Upper lobe of right lung (tissue), 1 donor: ENCODE data around the gene SDR42E2. TPM values are rescaled to one million over a fixed set of nuclear protein-coding genes. Genes with fewer than 3 reads are reported as not detected.

Source experiments
- ATAC-seq: fragments of 200-7000 bp; cut with Tn5 transposase; one replicate; pipeline ENCODE4 v1.9.1; 2020; ENCODE audit warnings: mild to moderate bottlenecking, moderate library complexity
- DNase-seq: peaks from one replicate; pipeline ENCODE4 v3.0.0-alpha.2; 2020
- H3K27ac ChIP-seq: fragments of 200-600 bp; one replicate; pipeline ENCODE4 v1.8.0; 2022
- H3K27me3 ChIP-seq: fragments of 200-600 bp; one replicate; pipeline ENCODE4 v1.8.0; 2022; ENCODE audit warnings: mild to moderate bottlenecking
- H3K36me3 ChIP-seq: fragments of 200-600 bp; one replicate; pipeline ENCODE4 v1.8.0; 2022
- H3K4me1 ChIP-seq: fragments of 200-600 bp; one replicate; pipeline ENCODE4 v1.8.0; 2022
- H3K4me3 ChIP-seq: fragments of 200-600 bp; one replicate; pipeline ENCODE4 v1.8.0; 2022; ENCODE audit warnings: mild to moderate bottlenecking
- H3K9me3 ChIP-seq: fragments of 200-600 bp; one replicate; pipeline ENCODE4 v1.8.0; 2022
- CTCF ChIP-seq: fragments of 200-600 bp; IDR thresholded peaks from one replicate; pipeline ENCODE4 v1.8.0; 2022; ENCODE audit warnings: antibody characterized with exemption
- intact Hi-C: fragments of 100-400 bp; cut with DNase I; formaldehyde crosslinking; loops from one replicate; pipeline ENCODE4 v1.11.0; 2022
- total RNA-seq: library from RNA; stranded (reverse); fragmentation: NEBNext Ultra II Directional; extraction: Animal tissue kit (Norgen Biotek cat#: 25700); gene quantifications from one replicate; pipeline ENCODE4 v1.2.1, GENCODE V29; 2021
- donor health status: DM: no; HTN: yes; CAD: no; lungs with severe emphysema.

Gene SDR42E2
- total RNA-seq, 1 donor from 2014 or later: 0.14 TPM

DNA sequence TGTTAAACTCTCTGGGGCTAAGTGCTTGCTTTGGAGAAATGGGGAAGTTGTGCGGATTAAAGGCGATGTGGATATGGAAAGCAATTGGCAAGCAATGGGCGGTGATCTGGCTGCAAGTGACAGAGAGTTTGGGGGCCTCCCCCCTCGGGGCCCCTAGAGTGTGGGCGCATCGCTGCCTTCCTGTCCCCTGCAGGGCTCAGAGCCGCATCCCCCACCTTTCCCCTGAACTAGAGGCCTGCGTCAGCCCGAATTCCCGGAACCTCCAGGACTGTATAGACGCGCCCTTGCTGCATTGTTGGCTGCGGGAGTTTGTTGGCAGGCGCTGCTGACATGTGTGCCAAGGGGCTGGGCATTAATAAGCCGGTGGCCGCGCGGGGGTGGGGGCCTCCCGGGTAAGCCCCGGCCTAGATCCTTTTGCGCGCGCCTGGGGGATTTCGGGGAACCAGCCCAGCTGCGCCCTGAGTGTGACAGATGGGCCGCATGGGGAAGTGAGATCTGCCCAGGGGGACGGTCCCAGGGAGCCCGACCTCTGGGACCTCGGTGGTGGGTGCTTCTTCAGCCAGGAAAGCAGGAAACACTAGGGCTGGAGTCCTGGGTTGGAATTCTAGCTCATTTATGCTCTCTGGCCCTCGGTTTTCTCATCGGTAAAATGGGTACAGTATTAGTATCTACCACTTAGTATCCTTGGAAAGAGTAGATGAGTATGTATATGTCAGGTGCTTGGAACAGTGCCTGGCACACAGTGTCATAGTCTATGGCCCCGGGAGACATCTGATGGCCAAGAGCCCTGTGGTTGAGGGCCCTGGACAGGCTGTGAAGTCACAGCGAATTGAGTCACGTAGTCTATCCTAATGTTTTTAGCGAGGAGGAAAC lies 44.8 kb downstream of the SDR42E2 start:
- TF ChIP-seq CTCF: no peak
- Histone ChIP-seq H3K36me3 (no peaks in the 10 kb centered on the region), H3K9me3 (no peaks in the 10 kb centered on the region), H3K4me3 (peak overlapping the region; percentile 97), H3K27me3 (no peaks in the 10 kb centered on the region), H3K27ac (peak overlapping the region; percentile 90), H3K4me1 (peaks cover 34% of the 10 kb centered on the region)
- ATAC-seq (peak; percentile 62), DNase-seq (peak; percentile 91)
- intact Hi-C loops: no loop called here

- ATAC-seq (no peak), DNase-seq (no peak)
- intact Hi-C loops: no loop called here
- H3K4me3 ChIP-seq: peak overlapping the region; percentile 97
- no peaks in the 10 kb centered on the region for H3K27me3 ChIP-seq
- H3K27ac ChIP-seq: peak overlapping the region; percentile 90
- no peak for TF ChIP-seq CTCF
- H3K9me3 ChIP-seq: no peaks in the 10 kb centered on the region
- peaks cover 34% of the 10 kb centered on the region for H3K4me1 ChIP-seq
- H3K36me3 ChIP-seq: no peaks in the 10 kb centered on the region
Measured at GRCh38 chr16:22207715-22208360, 45.5 kb downstream of the SDR42E2 start.

DNA sequence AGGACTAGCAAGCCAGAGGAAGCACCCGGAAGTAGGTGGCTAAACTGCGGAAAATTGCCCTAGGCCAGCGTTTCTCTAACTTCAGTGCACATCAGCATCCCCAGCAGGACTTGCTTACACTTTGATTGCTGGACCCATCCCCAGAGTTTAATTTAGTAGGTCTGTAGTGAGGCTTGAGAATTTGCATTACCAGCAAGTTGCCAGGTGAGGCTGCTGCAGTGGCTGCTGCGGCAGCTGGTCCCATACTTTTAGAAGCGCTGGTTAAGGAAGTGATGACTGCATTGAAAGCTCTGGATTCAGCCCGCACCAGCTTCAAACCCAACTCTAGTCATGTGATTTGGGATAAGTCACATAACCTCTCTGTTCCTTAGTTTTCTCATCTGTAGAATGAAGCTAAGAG lies 48.0 kb downstream of the SDR42E2 start:
- peaks cover 13% of the 10 kb centered on the region for H3K36me3 ChIP-seq
- no peaks in the 10 kb centered on the region for H3K9me3 ChIP-seq
- no peak for TF ChIP-seq CTCF
- peak overlapping the region; percentile 14 for H3K27ac ChIP-seq
- peaks cover 34% of the 10 kb centered on the region for H3K4me1 ChIP-seq
- intact Hi-C loops: loop anchor here (5.0 kb wide), 1 partner anchor 82 kb away; no protein-coding TSS in a partner anchor
- DNase-seq (no peak), ATAC-seq (no peak)
- H3K27me3 ChIP-seq: no peaks in the 10 kb centered on the region
- H3K4me3 ChIP-seq: no peak overlapping the region

DNA sequence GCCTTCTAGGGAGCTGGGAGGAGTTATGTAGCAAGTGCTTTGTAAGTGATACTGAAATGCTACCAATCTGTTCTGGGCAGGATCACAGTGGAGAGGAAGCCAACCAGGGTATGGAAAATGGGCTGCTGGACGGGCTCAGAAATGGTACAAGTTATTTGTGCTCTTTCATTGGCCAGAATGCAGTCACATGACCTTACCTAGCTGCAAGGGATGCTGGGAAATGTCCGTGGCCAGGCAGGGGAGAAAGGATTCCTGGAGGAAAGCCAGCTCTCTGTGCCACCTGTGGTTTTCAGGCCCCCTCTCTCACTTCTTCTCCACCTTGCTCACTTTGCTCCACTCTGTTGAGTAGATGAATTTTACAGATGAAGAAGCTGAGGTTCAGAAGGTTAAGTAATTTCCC lies 48.5 kb downstream of the SDR42E2 start:
- DNase-seq (no peak), ATAC-seq (no peak)
- Histone ChIP-seq H3K36me3 (peaks cover 13% of the 10 kb centered on the region), H3K9me3 (no peaks in the 10 kb centered on the region), H3K27ac (peak overlapping the region; percentile 14), H3K27me3 (no peaks in the 10 kb centered on the region), H3K4me1 (peaks cover 34% of the 10 kb centered on the region), H3K4me3 (no peak overlapping the region)
- intact Hi-C loops: loop anchor here (5.0 kb wide), 1 partner anchor 81 kb away; no protein-coding TSS in a partner anchor
- no peak for TF ChIP-seq CTCF

GRCh38 chr16:22213236-22213635 lies 50.9 kb downstream of the SDR42E2 start:
- intact Hi-C loops: loop anchor here (5.0 kb wide), 1 partner anchor 79 kb away; no protein-coding TSS in a partner anchor

More at GRCh38 chr16:22213236-22213635, 50.9 kb downstream of the SDR42E2 start:
- no peak for DNase-seq
- peaks cover 34% of the 10 kb centered on the region for H3K4me1 ChIP-seq
- no peak for TF ChIP-seq CTCF
- ATAC-seq: no peak
- no peaks in the 10 kb centered on the region for H3K9me3 ChIP-seq
- peaks cover 13% of the 10 kb centered on the region for H3K36me3 ChIP-seq
- no peak overlapping the region for H3K4me3 ChIP-seq
- H3K27ac ChIP-seq: no peak overlapping the region
- no peaks in the 10 kb centered on the region for H3K27me3 ChIP-seq
